ENCODE measurements around the gene SORCS1.

SORCS1 gene

DNA sequence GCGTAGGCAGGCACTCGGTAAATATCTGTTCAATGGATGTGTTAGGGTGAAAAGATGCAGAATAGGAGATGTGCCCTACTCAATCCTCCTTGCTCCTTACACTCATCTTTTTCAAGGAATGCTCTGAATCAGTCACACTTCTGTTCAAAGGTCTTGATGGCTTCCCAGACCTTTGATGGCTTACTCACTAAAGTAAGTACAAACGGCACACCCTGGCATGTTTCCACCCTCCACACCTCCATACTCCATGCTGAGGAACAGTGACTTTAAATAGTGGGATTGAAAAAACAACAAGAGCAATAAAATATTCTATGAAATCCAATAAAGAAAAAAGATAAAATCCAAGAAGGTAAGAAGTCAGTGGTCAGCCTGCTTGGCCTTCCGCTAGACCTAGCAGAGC lies 569.2 kb downstream of the SORCS1 start:
- DNase-seq (ENCODE audit: low read depth in 2 of 2): no peak

GRCh38 chr10:106593876-106594275 lies 570.6 kb downstream of the SORCS1 start:
- no peak for DNase-seq (ENCODE audit: low read depth in 2 of 2)

GRCh38 chr10:106592396-106592795 lies 572.1 kb downstream of the SORCS1 start:
- no peak for DNase-seq (ENCODE audit: low read depth in 2 of 2)

GRCh38 chr10:106582291-106582690 lies 582.2 kb downstream of the SORCS1 start:
- no peak for DNase-seq (ENCODE audit: low read depth in 2 of 2)

DNA sequence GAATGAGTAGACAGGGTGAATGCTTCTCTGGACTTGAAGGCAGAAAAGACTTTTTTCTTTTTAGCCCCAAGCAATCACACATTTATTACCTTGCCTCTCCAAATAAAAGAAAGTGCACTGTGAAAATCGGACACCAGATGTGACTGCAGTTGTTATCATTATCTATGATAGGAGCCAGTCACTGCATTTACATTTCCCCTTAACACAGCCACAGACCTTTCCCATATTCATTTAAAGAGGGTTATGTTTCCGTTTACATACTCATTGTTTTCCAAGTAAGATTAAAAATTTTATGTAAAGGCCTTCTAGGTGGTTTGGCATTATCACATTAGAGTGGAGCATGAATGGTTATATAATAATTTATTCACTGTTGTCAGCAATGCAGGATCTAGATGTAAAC lies 586.8 kb downstream of the SORCS1 start:
- DNase-seq (ENCODE audit: low read depth in 2 of 2): no peak

DNA sequence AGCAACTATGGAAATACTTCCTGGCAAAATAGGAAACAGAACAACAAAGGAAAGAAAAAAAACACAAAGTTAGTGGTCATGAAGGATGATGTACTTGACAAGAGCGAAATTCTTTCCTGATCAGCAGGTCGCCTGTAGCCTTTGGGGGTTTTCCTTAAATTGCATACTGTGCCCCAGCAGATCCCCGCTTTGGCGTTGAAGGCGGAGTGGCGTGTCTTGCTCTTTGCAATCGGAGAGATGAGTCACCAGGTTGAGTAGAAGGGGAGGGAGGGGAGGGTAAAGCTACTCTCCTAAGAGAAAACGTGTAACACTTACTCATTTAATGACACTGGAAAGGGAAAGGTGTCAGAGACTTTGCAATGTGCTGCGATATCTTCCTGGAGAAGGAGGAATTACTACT lies 587.2 kb downstream of the SORCS1 start:
- no peak for DNase-seq (ENCODE audit: low read depth in 2 of 2)

GRCh38 chr10:106576534-106576933 lies 588.0 kb downstream of the SORCS1 start:
- DNase-seq (ENCODE audit: low read depth in 2 of 2): no peak

DNA sequence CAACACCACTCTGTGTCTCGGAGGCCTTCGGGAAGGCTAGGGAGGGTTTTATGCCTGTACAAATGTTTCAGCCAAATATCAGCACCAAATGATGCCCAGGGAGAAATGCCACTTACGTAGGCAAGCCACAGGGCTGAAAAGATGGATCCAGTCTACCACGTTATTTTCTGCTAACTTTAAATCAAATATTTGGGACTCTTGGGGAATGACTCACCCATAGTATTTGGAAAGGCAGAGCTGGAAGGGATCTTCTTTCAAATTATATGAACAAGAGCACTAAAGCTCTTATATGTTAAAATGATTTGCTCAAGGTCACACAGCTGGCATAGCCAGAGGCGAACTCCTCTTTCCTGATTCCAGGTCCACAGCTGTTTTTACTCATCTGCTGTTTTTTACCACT lies 591.4 kb downstream of the SORCS1 start:
- no peak for DNase-seq (ENCODE audit: low read depth in 2 of 2)

- DNase-seq (ENCODE audit: low read depth in 2 of 2): no peak
These were observed 593.1 kb downstream of the SORCS1 start for GRCh38 chr10:106571192-106571946.

DNA sequence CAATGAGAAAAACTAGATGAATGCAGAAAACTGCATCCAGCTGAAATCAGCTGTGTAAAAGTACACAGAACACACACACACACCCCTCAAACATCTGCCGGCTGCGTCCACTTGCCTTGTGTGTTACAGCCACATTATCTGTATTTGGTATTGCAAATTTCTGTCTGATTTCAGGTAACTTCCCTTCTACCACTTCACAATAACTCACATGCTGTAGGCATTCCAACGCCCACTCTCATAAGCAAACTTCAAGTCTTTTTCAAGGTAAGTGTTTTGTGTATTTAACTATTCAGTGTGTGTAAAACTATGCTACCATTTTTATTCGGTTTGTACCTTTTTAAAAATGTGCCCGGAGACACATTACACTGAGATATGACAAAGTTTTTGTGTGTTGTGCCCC lies 594.2 kb downstream of the SORCS1 start:
- DNase-seq (ENCODE audit: low read depth in 2 of 2): no peak

- DNase-seq (ENCODE audit: low read depth in 2 of 2): no peak
These were observed 596.9 kb downstream of the SORCS1 start for GRCh38 chr10:106567629-106568028.

DNA sequence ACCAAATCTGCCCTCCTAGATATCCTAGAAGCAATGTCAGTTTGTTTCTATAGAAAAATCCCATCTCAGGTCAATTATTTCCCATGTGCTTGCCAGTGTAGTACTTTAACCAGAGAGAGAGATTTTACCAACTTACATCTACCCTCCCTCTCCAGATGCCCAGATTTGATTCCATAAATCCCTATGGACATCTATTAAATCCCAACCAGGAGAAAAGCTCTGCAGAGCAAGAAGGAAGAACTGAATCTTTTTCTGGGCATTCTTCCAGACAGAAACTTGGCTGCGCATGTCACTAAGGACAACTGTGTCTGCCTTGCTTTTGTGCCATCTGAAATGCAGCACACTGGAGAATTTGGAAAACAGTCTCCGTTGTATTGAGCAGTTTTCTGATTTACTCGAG lies 597.6 kb downstream of the SORCS1 start:
- DNase-seq (ENCODE audit: low read depth in 2 of 2): no peak

- no peak for DNase-seq (ENCODE audit: low read depth in 2 of 2)
These were observed 599.0 kb downstream of the SORCS1 start for GRCh38 chr10:106565546-106565945.

DNA sequence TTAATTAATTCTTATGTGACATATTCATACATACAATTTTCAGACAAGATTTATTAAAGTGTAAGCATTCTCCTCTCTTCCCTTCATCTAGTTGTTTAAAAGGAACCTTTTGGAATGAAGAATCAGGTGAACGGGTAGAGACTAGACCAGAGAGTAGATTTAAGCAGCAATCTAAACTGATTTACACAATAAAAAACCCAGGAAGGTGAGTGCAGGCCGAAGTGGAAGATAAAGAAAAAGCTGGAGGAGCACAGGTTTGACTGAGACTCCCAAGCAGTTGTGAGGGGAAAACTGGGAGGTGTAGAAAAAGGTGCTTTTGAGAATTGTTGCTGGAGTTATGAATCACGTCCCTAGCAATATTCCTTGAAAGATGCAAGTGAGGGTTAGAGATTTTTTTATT lies 601.1 kb downstream of the SORCS1 start:
- no peak for DNase-seq (ENCODE audit: low read depth in 2 of 2)

GRCh38 chr10:106560925-106561640 lies 603.4 kb downstream of the SORCS1 start:
- no peak for DNase-seq (ENCODE audit: low read depth in 2 of 2)

GRCh38 chr10:106559442-106559841 lies 605.1 kb downstream of the SORCS1 start:
- no peak for DNase-seq (ENCODE audit: low read depth in 2 of 2)

DNA sequence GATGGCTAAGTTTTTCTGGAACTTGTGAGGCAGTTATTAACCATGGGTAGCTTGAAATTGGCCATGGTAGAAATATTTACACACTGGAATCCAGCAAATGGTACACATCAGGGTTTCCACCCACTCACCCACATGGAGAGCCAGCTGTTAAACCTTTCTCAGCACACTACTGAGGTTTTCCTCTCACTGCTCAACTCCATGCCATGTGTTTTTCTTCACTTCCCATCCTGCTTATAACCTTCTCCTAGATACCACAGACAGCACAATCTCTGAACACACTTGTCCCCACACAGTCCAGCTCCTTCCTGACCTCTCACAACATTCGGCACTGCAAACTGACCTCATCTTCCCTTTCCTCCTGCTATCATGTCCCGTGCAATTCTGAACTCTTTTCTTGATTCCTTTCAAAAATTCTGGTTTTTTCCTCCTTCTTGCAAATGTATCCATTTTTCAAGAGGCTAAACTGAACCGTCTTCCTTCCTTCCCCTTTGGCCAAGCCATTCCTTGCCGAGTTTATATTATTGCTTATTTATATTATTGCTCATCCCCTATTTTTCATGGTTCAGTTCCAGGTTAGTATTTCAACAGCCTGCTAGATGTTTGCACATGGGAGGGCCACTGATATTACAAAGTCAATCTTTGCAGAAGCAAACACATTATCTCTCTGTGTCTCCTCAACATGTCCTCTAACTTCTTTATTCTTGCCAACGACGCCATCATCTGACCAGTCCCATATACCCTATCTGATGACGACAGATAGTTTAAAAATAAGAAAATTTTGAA lies 606.4 kb downstream of the SORCS1 start:
- no peak for DNase-seq (ENCODE audit: low read depth in 2 of 2)

- no peak for DNase-seq (ENCODE audit: low read depth in 2 of 2)
These were observed 607.5 kb downstream of the SORCS1 start for GRCh38 chr10:106557053-106557452.

DNA sequence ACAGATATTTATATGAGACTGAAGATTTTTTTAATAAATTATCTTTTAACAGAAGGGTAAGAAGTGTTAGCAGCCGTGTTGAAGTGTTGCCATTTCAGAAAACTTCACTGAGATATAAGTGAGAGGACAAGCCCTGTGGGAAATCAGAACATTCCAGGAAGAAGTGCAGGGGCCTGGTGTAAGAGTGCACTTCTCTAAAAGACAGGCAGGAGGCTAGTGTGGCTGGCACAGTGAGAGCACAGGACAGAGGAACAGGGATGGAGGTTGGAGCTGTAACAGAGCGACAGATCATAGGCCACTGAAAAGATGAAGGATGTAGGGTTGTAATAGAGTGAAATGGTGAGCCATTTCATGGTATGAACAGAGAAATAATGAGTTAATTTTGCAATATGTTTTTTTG lies 608.9 kb downstream of the SORCS1 start:
- DNase-seq (ENCODE audit: low read depth in 2 of 2): no peak

DNA sequence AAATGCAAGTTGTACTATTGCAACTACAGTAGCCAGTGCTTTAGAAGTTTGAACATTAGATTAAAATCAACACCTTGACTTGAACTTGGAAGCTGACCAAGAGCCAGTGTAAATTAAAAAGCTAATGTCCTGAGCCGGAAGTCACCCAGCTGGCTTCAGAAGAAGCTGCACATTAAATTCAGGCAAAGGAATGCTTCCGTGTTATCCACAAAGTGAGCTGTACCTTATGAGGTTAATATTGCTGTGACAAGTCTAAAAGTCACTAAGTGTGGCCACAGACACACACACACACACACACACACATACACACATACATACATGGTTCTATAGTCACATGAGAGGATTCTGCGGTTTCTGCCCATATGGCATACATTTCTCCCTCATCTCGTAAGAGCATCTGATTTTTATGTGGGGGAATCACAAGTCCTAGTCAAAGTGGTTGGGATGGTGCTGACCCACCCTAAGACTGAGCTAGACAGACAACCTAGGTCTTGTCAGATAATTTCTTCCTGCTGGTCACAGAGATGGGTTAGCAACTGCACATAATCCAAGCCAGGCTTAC lies 612.9 kb downstream of the SORCS1 start:
- no peak for DNase-seq (ENCODE audit: low read depth in 2 of 2)

GRCh38 chr10:106548832-106549231 lies 615.7 kb downstream of the SORCS1 start:
- no peak for DNase-seq (ENCODE audit: low read depth in 2 of 2)

GRCh38 chr10:106547047-106547635 lies 617.4 kb downstream of the SORCS1 start:
- no peak for DNase-seq (ENCODE audit: low read depth in 2 of 2)
